A549 (cell line): Measurements from ENCODE around the gene LSG1. TPM values are rescaled to one million over a fixed set of nuclear protein-coding genes. Genes with fewer than 3 reads are reported as not detected.

Source experiments
- ATAC-seq, 2 experiments: fragments of 200-7000 bp in 1 of 2; fragments of >200 bp in 1 of 2; cut with Nextera tagmentation in 1 of 2; cut with Tn5 transposase in 1 of 2; 3 replicates each; pipeline versions ENCODE4 v1.8.0 to v1.9.1; 2018 to 2020; ENCODE audit warnings: mild to moderate bottlenecking in 1 of 2, moderate library complexity in 1 of 2
- CTCF ChIA-PET: fragments of 300-600 bp; sonication (Branson Sonifier 250); formaldehyde crosslinking; extraction: SDS; loops from one replicate; lab custom pipeline; 2021; ENCODE audit warnings: antibody characterized with exemption, inconsistent platforms; lab: Yijun Ruan, JAX
- POLR2A ChIA-PET: fragments of 350-600 bp; formaldehyde crosslinking; extraction: SDS; loops from one replicate; lab custom pipeline; 2021; ENCODE audit warnings: antibody characterized with exemption, inconsistent platforms; lab: Yijun Ruan, JAX
- DNase-seq, 2 experiments: peaks; one replicate each; pipeline versions ENCODE4 v3.0.0 to v3.0.0-alpha.2; 2011 to 2016; ENCODE audit warnings: low read depth in 1 of 2, low spot score in 1 of 2
- FAIRE-seq: peaks from 2 replicates; lab custom pipeline; 2011; peaks lifted over from hg19 to GRCh38; lab: Jason Lieb, UNC
- H3K27ac ChIP-seq, 2 experiments: fragments of >200 bp; sonication (Bioruptor Twin); formaldehyde crosslinking; 3 replicates each; pipeline ENCODE4 v1.5.1; 2016 to 2017
- H3K4me1 ChIP-seq: fragments of >200 bp; sonication (Bioruptor Twin); formaldehyde crosslinking; 3 replicates; pipeline ENCODE4 v1.6.1; 2016
- H3K4me2 ChIP-seq: fragments of >200 bp; sonication (Bioruptor Twin); formaldehyde crosslinking; 3 replicates; pipeline ENCODE4 v1.6.1; 2016
- H3K4me3 ChIP-seq: fragments of >200 bp; sonication (Bioruptor Twin); formaldehyde crosslinking; 3 replicates; pipeline ENCODE4 v1.5.1; 2016
- H3K9me3 ChIP-seq: fragments of >200 bp; sonication (Bioruptor Twin); formaldehyde crosslinking; 3 replicates; pipeline ENCODE4 v1.6.1; 2016
- BHLHE40 ChIP-seq: IDR thresholded peaks from 2 replicates; pipeline ENCODE4 v1.6.1; 2012; ENCODE audit warnings: low read depth, low read length, inconsistent platforms
- E2F6 ChIP-seq: IDR thresholded peaks from 2 replicates; pipeline ENCODE4 v1.6.1; 2012; ENCODE audit warnings: low read depth, borderline replicate concordance
- EP300 ChIP-seq, 2 experiments: fragments of >200 bp; sonication (Bioruptor Twin); formaldehyde crosslinking; IDR thresholded peaks; 2 replicates in 1 of 2; 3 replicates in 1 of 2; pipeline ENCODE4 v1.6.1; 2016 to 2017
- FOSL2 ChIP-seq, 2 experiments: fragments of 450-650 bp in 1 of 2; fragments of >200 bp in 1 of 2; sonication (Bioruptor Twin) in 1 of 2; formaldehyde crosslinking; IDR thresholded peaks; 2 replicates each; pipeline versions ENCODE4 v1.5.0 to v1.6.1; 2016 to 2020; ENCODE audit warnings: mild to moderate bottlenecking in 1 of 2, moderate library complexity in 1 of 2
- GATA3 ChIP-seq: IDR thresholded peaks from 2 replicates; pipeline ENCODE4 v1.6.1; 2012; ENCODE audit warnings: borderline replicate concordance
- HES2 ChIP-seq: fragments of >200 bp; sonication (Bioruptor Twin); formaldehyde crosslinking; IDR thresholded peaks from 2 replicates; pipeline ENCODE4 v1.6.1; 2016
- HEYL ChIP-seq: fragments of 250-450 bp; sonication (Bioruptor Pico); IDR thresholded peaks from 2 replicates; pipeline ENCODE4 v1.8.0; 2021; ENCODE audit warnings: mild to moderate bottlenecking, moderate library complexity
- JUN ChIP-seq, 2 experiments: fragments of >200 bp; sonication (Bioruptor Twin); formaldehyde crosslinking; IDR thresholded peaks; 2 replicates in 1 of 2; 3 replicates in 1 of 2; pipeline ENCODE4 v1.6.1; 2016 to 2017
- JUNB ChIP-seq: fragments of >200 bp; sonication (Bioruptor Twin); formaldehyde crosslinking; IDR thresholded peaks from 2 replicates; pipeline ENCODE4 v1.6.1; 2016
- KDM5A ChIP-seq: fragments of 200-600 bp; sonication (generic); IDR thresholded peaks from 2 replicates; pipeline ENCODE4 v1.6.1; 2016; ENCODE audit warnings: antibody characterized with exemption, mild to moderate bottlenecking
- MAX ChIP-seq: IDR thresholded peaks from 2 replicates; pipeline ENCODE4 v1.6.1; 2012
- MYC ChIP-seq: IDR thresholded peaks from 2 replicates; pipeline ENCODE4 v1.6.1; 2012; ENCODE audit warnings: mild to moderate bottlenecking, inconsistent platforms, low read length, improper control_type of control experiment, borderline replicate concordance
- PHF8 ChIP-seq: fragments of 200-600 bp; sonication (generic); IDR thresholded peaks from 2 replicates; pipeline ENCODE4 v1.6.1; 2016; ENCODE audit warnings: low read depth, mild to moderate bottlenecking, antibody characterized with exemption, moderate library complexity, borderline replicate concordance
- POLR2A ChIP-seq: IDR thresholded peaks from 2 replicates; pipeline ENCODE4 v1.6.1; 2012; ENCODE audit warnings: mild to moderate bottlenecking, low read length
- POLR2AphosphoS2 ChIP-seq: conservative IDR thresholded peaks from 2 replicates; pipeline ENCODE4 v1.6.1; 2012; ENCODE audit warnings: low read length, improper control_type of control experiment, inconsistent platforms
- RCOR1 ChIP-seq: fragments of 150-350 bp; IDR thresholded peaks from 2 replicates; pipeline ENCODE4 v1.6.1; 2014; ENCODE audit warnings: antibody characterized with exemption, low read length, low read depth
- SMC3 ChIP-seq: fragments of >200 bp; sonication (Bioruptor Twin); formaldehyde crosslinking; IDR thresholded peaks from 3 replicates; pipeline ENCODE4 v1.6.1; 2018; ENCODE audit warnings: inconsistent platforms
- TP53 ChIP-seq: fragments of 250-450 bp; sonication (Bioruptor Pico); IDR thresholded peaks from 2 replicates; pipeline ENCODE4 v1.5.0; 2021; ENCODE audit warnings: mild to moderate bottlenecking, moderate library complexity
- ZC3H11A ChIP-seq: fragments of 450-650 bp; IDR thresholded peaks from 2 replicates; pipeline ENCODE4 v1.6.1; 2014; ENCODE audit warnings: antibody characterized with exemption, mild to moderate bottlenecking
- ZFP36 ChIP-seq: fragments of 450-650 bp; IDR thresholded peaks from 2 replicates; pipeline ENCODE4 v1.6.1; 2014; ENCODE audit warnings: borderline replicate concordance; ENCODE audit not compliant: partially characterized antibody
- ZNF302 ChIP-seq: fragments of 250-450 bp; sonication (Bioruptor Pico); IDR thresholded peaks from 2 replicates; pipeline ENCODE4 v1.9.0; 2021; ENCODE audit warnings: inconsistent platforms, mild to moderate bottlenecking, moderate library complexity
- ZSCAN20 ChIP-seq: fragments of 250-450 bp; sonication (Bioruptor Pico); IDR thresholded peaks from 2 replicates; pipeline ENCODE4 v1.8.0; 2022; ENCODE audit warnings: mild to moderate bottlenecking, moderate library complexity
- whole genome bisulfite sequencing: methylation state at CpG from one replicate; pipeline ENCODE4 v1.1.6; 2017; ENCODE audit errors: missing lambda C conversion rate; 5-methylcytosine and 5-hydroxymethylcytosine counted together
- polyA minus RNA-seq: library from RNA; depleted of rRNA, polyadenylated mRNA; stranded (reverse); fragments of >200 nt; gene quantifications from 2 replicates; pipeline ENCODE4 v1.2.3, GENCODE V29; 2011; rRNA and poly(A)+ RNA removed
- polyA plus RNA-seq, 4 experiments: library from polyadenylated mRNA; depleted of rRNA in 3 of 4; stranded (reverse); fragments of >200 nt; fragmentation: RNase III in 1 of 4; extraction: RNeasy Plus Mini Kit Qiagen cat#74134 plus additional on column Dnase treatment in 1 of 4; gene quantifications; 2 replicates in 3 of 4; 3 replicates in 1 of 4; pipeline ENCODE4 v1.2.3, GENCODE V29; 2011 to 2017
- TF ChIP-seq, protein P1 (sequence below): fragments of >200 bp; sonication (Bioruptor Twin); formaldehyde crosslinking; IDR thresholded peaks from 3 replicates; pipeline ENCODE4 v1.6.1; 2016

LSG1 gene
- polyA plus RNA-seq (2011; rRNA removed) (70.3 and 77.1 TPM in 2 replicates), polyA plus RNA-seq (2017; fragmentation: RNase III; extraction: RNeasy Plus Mini Kit Qiagen cat#74134 plus additional on column Dnase treatment) (37.4 to 40.7 TPM (median 39.9 TPM) in 3 replicates), polyA minus RNA-seq (61.0 and 71.2 TPM in 2 replicates)
- 23.1 and 25.0 TPM in 2 replicates for polyA plus RNA-seq (2012; cell fraction: cytosol; rRNA removed)
- polyA plus RNA-seq (2012; cell fraction: nucleus; rRNA removed) = 40.0 and 57.2 TPM in 2 replicates

DNA sequence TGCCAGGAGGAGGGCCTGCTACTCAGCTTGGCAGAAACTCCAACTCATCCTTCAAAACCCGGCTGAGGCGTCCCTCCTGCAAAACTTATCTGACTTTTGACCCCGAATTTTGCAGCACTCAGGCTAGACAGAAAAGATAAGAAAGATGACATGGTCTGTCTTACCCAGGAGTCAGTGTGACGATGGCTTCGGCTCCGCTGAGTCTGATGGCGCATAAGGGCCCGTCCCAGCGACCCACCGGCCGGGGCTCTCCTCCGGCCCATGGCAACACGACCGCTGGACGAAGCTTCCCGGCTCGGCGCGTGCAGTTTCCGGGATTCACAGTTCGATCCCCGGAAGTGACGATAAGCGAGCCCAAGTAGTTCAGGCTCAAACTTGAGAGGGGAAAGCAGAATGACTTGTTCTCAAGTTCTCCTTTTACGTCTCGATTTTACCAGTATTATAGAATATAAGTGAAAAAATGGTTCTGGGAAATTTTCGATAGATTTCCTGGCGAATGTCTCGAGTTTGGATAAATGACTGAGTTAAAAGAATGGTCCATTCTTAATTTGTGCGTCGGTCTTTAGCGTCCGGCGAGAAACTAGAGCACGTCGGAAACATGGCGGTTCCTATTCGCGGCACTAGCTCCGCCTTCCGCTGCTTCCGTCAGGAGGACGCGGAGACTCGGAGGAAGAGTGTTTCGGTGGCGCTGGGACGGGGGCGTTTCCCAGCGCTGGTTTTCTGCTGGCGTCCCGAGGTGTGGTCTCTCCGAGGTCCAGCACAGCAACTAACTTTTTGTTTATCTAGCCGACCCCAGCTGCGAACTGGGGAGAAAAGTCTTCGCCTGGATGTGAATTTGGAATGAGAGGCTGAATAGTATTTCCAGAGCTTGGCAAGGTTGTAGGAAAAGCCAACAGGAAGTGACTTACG is at the start of gene LSG1:
Gene LSG1, minus strand, starts transcription at position 292 of the 909 bp plus-strand sequence. Its CDS starts 29 bp downstream, at position 263.
- Histone ChIP-seq H3K4me3 (peak within 1 kb of the TSS; percentile 92), H3K9me3 (no peaks in the 10 kb centered on the region), H3K27ac (peak within 1 kb of the TSS; percentile 86 to 90), H3K4me1 (peaks cover 13% of the 10 kb centered on the region; the same call in 2 of the 3 replicates), H3K4me2 (peak within 1 kb of the TSS; percentile 92)
- peak; percentile 94 to 97 for ATAC-seq
- peak; percentile 62 for TF ChIP-seq POLR2A
- peak; percentile 70; the same call in 1 of the 2 replicates for TF ChIP-seq BHLHE40
- no peak for TF ChIP-seq ZFP36
- TF ChIP-seq JUN (IDR thresholded peaks at IDR 0.05) = peak; percentile 44 to 75; a peak in 3 of 5 replicates
- peak; percentile 63; the same call in 1 of the 2 replicates for TF ChIP-seq E2F6
- no peak for TF ChIP-seq RCOR1
- TF ChIP-seq MAX = peak; percentile 86
- TF ChIP-seq, protein P1, sequence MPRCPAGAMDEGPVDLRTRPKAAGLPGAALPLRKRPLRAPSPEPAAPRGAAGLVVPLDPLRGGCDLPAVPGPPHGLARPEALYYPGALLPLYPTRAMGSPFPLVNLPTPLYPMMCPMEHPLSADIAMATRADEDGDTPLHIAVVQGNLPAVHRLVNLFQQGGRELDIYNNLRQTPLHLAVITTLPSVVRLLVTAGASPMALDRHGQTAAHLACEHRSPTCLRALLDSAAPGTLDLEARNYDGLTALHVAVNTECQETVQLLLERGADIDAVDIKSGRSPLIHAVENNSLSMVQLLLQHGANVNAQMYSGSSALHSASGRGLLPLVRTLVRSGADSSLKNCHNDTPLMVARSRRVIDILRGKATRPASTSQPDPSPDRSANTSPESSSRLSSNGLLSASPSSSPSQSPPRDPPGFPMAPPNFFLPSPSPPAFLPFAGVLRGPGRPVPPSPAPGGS = peak; percentile 67; the same call in 1 of the 3 replicates
- TF ChIP-seq EP300 (IDR thresholded peaks at IDR 0.05) = no peak
- no peak for TF ChIP-seq ZNF302 (CRISPR knock-in tag)
- TF ChIP-seq JUNB = no peak
- TF ChIP-seq PHF8 = peak; percentile 91
- TF ChIP-seq GATA3 = peak; percentile 51; the same call in 1 of the 2 replicates
- TF ChIP-seq MYC = peak; percentile 57; the same call in 1 of the 2 replicates
- POLR2A ChIA-PET = interaction anchor here (0.6 to 2.4 kb wide), 10 partner anchors 11 to 871 kb away, joined by 3 to 28 read pairs (median 6); partner anchors contain the start of genes FAM43A, PPP1R2 and XXYLT1
- peak; percentile 69 to 94 for DNase-seq
- CTCF ChIA-PET = interaction anchor here (0.6 to 5.0 kb wide), 19 partner anchors 9 to 908 kb away, joined by 3 to 63 read pairs (median 7); partner anchors contain the start of genes FAM43A and XXYLT1
- WGBS = under 1% methylated on average over 42 of the region's 57 CpGs
- no peak for FAIRE-seq

GRCh38 chr3:194720048-194720447 is 48.1 kb upstream of the LSG1 start:
- no peak for ATAC-seq
- ChIA-PET CTCF (interaction anchor here (1.4 kb wide), 1 partner anchor 33 kb away, joined by 4 read pairs; no protein-coding TSS in a partner anchor), POLR2A (no interaction called here)
- Histone ChIP-seq H3K4me3 (no peak overlapping the region), H3K4me1 (peaks cover 10% of the 10 kb centered on the region; the same call in 2 of the 3 replicates), H3K4me2 (no peak overlapping the region), H3K9me3 (no peaks in the 10 kb centered on the region), H3K27ac (no peak overlapping the region)
- FAIRE-seq = no peak
- TF ChIP-seq KDM5A (no peak), HES2 (no peak)
- no peak for DNase-seq
- 31% methylated on average over 4 of the region's 6 CpGs for WGBS

GRCh38 chr3:194718079-194718478 is 46.1 kb upstream of the LSG1 start:
- FAIRE-seq (no peak), DNase-seq (no peak), ATAC-seq (no peak)
- Histone ChIP-seq H3K4me3 (no peak overlapping the region), H3K4me2 (no peak overlapping the region), H3K9me3 (no peaks in the 10 kb centered on the region), H3K4me1 (peaks cover 10% of the 10 kb centered on the region; the same call in 2 of the 3 replicates), H3K27ac (no peak overlapping the region)
- ChIA-PET CTCF (no interaction called here), POLR2A (no interaction called here)
- WGBS = 55% methylated on average over 2 of the region's 2 CpGs
- TF ChIP-seq E2F6 (no peak), ZC3H11A (no peak), POLR2AphosphoS2 (no peak), ZNF302 (CRISPR knock-in tag) (no peak), TP53 (CRISPR knock-in tag) (no peak), ZSCAN20 (CRISPR knock-in tag) (no peak), SMC3 (no peak), FOSL2 (IDR thresholded peaks at IDR 0.05) (no peak), FOSL2 (CRISPR knock-in tag; IDR thresholded peaks at IDR 0.05) (no peak), HEYL (no peak)
- TF ChIP-seq, protein P1 = no peak
